ENCODE results near the gene AGPAT2.
A peak's percentile ranks its signal among the peaks of the same experiment; 100 is the strongest.

Gene AGPAT2

GRCh38 chr9:136686794-136687711 lies at the start of gene AGPAT2:
Gene AGPAT2, minus strand, starts transcription at chr9:136687457. Its CDS starts 100 bp downstream, at chr9:136687357.
- DNase-seq = peak; percentile 39 to 51 (median 40)

- no peak for DNase-seq
Observed at GRCh38 chr9:136735812-136736480, 48.7 kb upstream of the AGPAT2 start.

GRCh38 chr9:136734837-136735496 lies 47.7 kb upstream of the AGPAT2 start:
- DNase-seq = no peak

GRCh38 chr9:136733611-136734010 lies 46.4 kb upstream of the AGPAT2 start:
- DNase-seq = no peak

- no peak for DNase-seq
Observed at GRCh38 chr9:136732444-136733178, 45.4 kb upstream of the AGPAT2 start.

GRCh38 chr9:136729926-136730325 lies 42.7 kb upstream of the AGPAT2 start:
- DNase-seq = no peak

GRCh38 chr9:136729144-136729543 lies 41.9 kb upstream of the AGPAT2 start:
- no peak for DNase-seq

- no peak for DNase-seq
Observed at GRCh38 chr9:136728548-136729123, 41.4 kb upstream of the AGPAT2 start.

- DNase-seq = peak; percentile 89 to 95 (median 92)
Observed at GRCh38 chr9:136728080-136728547, 40.9 kb upstream of the AGPAT2 start.

GRCh38 chr9:136726631-136727191 lies 39.5 kb upstream of the AGPAT2 start:
- no peak for DNase-seq

- no peak for DNase-seq
Observed at GRCh38 chr9:136726118-136726517, 38.9 kb upstream of the AGPAT2 start.

GRCh38 chr9:136725612-136726011 lies 38.4 kb upstream of the AGPAT2 start:
- no peak for DNase-seq

- DNase-seq = no peak
Observed at GRCh38 chr9:136724772-136725171, 37.5 kb upstream of the AGPAT2 start.

- no peak for DNase-seq
Observed at GRCh38 chr9:136723989-136724388, 36.7 kb upstream of the AGPAT2 start.

GRCh38 chr9:136723362-136723976 lies 36.2 kb upstream of the AGPAT2 start:
- no peak for DNase-seq

GRCh38 chr9:136722969-136723356 lies 35.7 kb upstream of the AGPAT2 start:
- no peak for DNase-seq

- no peak for DNase-seq
Observed at GRCh38 chr9:136722093-136722968, 35.1 kb upstream of the AGPAT2 start.

GRCh38 chr9:136721339-136722092 lies 34.3 kb upstream of the AGPAT2 start:
- no peak for DNase-seq

GRCh38 chr9:136720898-136721338 lies 33.7 kb upstream of the AGPAT2 start:
- DNase-seq = no peak
